Measurements from ENCODE around the gene KCNT1.

Gene KCNT1

GRCh38 chr9:135701067-135701958 lies 672 bp upstream of the KCNT1 start:
- no peak for DNase-seq

DNA sequence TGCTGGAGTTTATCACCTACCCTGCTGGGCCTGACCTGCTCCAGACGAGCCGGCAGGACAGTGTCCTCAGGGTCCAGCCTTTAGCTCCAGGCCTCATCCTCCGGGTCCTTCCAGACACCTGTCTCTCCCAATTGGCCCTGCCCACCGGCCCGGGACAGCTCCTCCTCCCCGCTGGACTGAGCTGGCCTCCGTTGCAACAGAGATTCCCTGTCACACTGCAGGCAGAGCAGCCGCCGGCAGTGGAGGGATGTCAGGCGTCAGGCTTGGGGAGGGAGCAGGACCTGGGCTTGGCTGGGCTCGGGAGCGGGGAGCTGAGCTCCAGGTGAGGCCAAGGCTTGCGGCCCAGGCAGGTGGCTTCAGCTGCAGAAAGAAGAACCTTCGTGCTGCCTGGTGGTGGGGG lies 1.7 kb downstream of the KCNT1 start:
- no peak for DNase-seq

GRCh38 chr9:135704483-135704882 lies 2.5 kb downstream of the KCNT1 start:
- no peak for DNase-seq

- DNase-seq: no peak
These were observed 3.4 kb downstream of the KCNT1 start for GRCh38 chr9:135705376-135705775.

GRCh38 chr9:135706288-135706687 lies 4.3 kb downstream of the KCNT1 start:
- DNase-seq: no peak

DNA sequence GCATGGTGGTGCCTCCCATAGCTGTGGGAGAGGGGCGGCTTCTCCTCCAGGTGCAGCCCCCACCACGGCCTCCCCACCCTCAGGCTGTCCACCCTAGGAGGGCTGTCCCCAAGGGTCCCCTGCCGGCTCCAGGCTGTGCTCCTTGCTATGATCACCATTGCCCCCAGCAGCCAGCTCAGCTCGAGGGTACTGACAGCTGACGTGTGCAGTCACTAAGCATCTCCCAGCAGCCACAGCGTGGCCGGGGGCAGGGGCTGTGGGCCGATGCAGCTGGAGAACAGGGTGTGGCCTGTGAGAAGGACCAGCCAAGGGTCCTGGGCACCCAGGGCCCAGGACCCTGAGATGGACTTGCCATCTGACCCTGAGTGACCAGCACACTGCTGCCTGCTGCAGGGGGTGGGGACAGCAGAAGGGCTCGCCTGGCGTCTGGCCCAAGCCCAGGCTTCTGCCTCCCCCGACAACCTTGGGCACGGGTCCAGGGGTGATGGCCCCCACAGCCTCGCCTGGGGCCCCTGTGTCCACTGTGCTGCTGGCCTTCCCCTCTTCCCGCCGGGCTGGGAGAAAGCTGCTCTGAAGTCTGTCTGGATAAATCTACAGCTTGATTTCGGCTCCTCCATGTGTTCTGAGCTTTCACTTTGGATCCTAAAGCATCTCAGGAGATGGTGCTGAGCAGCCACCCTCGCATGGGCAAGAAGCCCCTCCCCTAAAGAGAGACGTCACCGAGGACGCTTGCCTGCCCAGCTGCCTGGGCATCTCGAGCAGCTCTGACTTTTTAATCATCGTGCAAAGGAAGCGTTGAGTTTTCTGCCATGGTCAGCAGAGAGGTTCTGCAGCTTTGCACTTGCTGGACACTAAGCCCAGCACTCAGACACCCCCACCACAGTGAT lies 5.5 kb downstream of the KCNT1 start:
- DNase-seq: no peak

- DNase-seq: no peak
These were observed 6.2 kb downstream of the KCNT1 start for GRCh38 chr9:135708164-135708563.

- DNase-seq: no peak
These were observed 9.4 kb downstream of the KCNT1 start for GRCh38 chr9:135711391-135711790.

DNA sequence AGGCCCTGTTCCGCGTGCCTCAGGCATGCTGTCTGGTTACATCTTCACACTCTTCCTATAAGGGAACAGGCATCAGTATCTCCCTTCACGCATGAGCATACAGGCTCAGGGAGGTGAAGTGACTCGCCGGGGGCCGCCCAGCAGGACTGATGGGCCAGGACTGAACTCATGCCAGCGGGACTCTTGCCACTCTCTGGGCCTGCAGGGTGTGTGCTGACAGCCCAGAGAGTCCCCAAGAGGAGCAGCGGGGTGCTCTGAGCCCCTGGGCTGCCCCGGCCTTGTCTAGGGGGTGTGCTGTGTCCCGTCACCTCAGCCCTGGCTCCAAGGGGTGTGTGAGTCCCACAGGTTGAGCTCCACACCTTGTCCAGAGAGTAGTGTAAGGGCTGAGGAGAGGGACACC lies 9.9 kb downstream of the KCNT1 start:
- DNase-seq: no peak

DNA sequence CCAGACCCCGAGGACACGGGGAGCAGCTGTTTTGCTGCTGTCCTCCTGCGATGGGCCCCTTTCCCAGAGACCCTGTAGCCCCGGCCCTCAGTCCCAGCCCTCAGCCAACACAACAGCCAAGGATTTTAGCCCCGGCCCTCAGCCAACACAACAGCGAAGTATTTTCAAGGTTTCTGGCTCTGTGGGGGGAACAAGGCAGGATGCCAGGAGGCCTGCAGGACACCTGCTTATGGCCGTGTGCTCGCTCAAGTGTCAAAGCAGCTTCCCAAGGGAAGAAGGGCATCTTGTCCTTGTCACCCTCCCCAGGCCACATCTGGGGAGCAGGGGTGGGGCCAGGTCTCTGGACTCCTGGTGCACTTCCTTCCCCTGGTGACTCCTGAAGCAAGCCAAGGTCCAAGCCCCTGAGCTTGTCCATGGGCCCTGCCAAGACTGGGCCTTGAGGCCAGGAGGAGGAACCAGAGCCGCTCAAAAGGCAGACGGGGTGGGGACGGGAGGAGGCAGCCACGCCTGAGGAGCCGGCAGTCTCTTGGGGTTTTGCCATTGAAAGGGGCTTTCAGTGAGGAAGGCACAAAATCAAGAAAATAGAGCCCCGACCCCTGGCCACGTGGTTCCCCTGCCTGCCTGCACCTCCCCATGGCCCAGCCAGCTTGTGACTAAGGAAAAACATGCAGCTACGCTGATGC lies 10.8 kb downstream of the KCNT1 start:
- no peak for DNase-seq

GRCh38 chr9:135714242-135715055 lies 12.5 kb downstream of the KCNT1 start:
- DNase-seq: no peak

- no peak for DNase-seq
These were observed 13.1 kb downstream of the KCNT1 start for GRCh38 chr9:135715056-135715595.

- no peak for DNase-seq
These were observed 14.1 kb downstream of the KCNT1 start for GRCh38 chr9:135716045-135716444.

DNA sequence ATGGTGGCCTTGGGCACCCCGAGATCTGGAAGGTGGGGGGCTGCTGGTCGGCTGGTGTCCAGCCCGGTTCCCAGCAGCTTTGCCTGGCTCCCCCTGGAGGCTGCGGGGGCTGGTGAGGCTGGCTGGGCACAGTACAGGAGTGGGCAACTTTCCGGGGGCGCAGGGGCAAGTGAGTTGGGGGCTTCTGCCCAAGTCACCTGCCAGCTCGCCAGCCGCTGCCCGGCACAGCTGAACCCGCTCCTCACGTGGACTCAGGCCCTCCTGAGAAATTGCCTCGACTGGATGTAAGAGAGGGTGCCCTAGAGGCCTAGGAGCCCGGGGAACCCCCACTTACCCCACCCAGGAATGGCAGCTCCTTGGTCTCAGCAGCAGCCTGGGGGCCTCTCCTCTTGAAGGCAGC lies 15.4 kb downstream of the KCNT1 start:
- no peak for DNase-seq

DNA sequence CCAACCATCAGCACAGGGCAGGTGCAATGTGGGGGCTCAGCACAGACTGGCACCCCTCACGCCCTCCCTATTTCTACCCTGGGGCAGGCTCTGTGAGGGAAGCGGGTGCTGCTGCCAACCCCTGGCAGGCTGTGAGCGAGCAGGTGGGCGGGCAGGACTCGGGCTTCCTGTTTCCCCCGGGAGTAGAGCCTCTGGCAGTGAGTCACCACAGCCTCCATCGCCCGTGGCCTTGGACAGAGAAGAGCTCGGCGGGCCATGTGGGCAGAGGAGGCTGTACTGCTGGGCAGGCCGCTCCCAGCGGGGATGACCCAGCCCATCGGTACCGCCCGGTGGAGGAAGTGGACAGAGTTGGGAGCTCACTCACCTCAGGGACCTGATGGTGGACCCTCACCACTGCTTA lies 16.6 kb downstream of the KCNT1 start:
- DNase-seq: no peak

DNA sequence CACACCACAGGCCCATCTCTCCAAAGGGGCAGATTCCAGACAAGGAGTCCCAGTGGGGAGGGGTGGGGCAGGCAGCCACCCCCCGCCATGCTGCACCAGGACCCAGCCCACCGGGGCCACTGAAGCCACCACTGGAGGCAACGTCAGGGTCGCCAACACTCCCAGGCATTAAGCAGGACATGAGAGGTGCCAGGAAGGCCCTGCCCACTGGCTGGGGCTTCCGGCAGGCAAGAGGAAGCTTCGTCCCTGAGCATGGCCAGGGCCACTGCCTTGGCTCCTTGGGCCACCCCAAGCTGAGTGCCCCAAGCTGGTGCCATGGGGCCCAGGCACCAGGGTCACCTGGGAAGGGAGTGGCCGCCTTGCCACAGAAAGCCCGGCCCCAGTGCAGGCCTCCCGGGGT lies 17.5 kb downstream of the KCNT1 start:
- DNase-seq: no peak

- no peak for DNase-seq
These were observed 20.4 kb downstream of the KCNT1 start for GRCh38 chr9:135722365-135722764.

- DNase-seq: no peak
These were observed 22.3 kb downstream of the KCNT1 start for GRCh38 chr9:135724186-135724787.

DNA sequence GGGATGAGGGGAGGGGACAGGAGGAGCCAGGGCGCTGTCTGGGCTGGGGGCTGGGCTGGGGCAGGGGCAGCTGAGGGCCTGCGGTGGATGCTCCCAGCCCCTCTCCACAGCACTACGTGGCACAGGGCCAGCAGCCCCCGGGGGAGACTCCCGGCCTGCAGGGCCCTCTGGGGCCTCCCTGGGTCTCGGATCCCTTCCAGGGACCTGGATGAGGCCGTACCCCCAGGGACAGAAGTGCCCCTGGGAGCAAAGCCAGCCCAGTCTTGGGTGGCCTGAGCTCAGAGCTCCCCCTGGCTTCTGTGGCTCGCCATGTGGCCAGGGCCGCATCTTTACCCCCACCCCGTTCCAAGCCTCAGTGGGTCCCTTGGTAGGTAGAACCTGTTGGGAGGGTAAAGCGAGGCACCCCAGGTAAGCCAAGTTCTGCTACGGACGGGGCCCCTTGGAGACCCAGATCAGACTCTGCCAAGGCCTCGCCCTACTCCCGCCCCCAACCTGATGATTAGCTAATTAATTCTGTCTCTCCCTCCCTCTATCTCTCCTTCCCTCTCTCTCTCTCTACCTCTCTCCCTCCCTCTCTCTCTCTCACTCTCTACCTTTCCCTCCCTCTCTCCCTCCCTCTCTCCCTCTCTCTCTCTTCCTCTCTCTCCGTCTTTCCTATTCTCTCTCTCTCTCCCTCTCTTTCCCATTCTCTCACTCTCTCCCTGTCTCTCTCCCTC lies 24.3 kb downstream of the KCNT1 start:
- no peak for DNase-seq

DNA sequence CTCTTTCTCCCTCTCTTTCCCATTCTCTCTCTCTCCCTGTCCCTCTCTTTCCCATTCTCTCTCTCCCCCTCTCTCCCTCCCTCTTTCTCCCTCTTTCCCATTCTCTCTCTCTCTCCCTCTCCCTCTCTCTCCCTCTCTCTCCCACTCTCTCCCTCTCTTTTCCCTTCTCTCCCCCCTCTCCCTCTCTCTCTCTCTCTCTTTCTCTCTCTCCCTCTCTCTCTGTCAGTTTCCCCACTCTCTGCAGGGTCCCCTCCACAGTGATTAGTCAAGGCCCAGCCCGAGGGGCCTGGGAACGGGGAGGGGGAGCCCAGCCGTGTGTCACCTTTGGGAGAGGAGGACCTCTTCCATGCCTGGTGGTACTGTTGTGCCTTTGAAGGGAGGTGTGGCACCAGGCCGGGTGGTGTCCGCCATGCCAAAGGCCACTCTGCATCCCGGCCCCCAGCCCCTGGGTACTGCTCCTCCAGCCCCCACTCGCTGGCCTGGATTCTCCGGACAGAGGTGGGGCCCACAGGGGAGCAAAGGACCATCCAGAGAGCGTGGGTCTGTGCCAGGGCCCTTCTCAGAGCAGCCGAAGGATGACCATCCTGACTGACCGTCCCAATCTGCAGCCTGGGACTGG lies 25.4 kb downstream of the KCNT1 start:
- no peak for DNase-seq
